Measurements from ENCODE around the gene TMEM236. TPM values are rescaled to one million over a fixed set of nuclear protein-coding genes. Genes with fewer than 3 reads are reported as not detected.

The TMEM236 gene
- total RNA-seq, 1 donor = under 0.01 TPM

GRCh38 chr10:17783751-17784150 is 31.8 kb downstream of the TMEM236 start:
- DNase-seq (ENCODE audit: low read depth in 2 of 3, low spot score in 2 of 3) = peak in 1 of 3 donors; percentile 34

GRCh38 chr10:17784688-17785087 is 32.7 kb downstream of the TMEM236 start:
- no peak for DNase-seq (ENCODE audit: low read depth in 2 of 3, low spot score in 2 of 3)

- peak in 1 of 3 donors; percentile 44 for DNase-seq (ENCODE audit: low read depth in 2 of 3, low spot score in 2 of 3)
Measured at GRCh38 chr10:17785276-17785930, 33.4 kb downstream of the TMEM236 start.

- DNase-seq (ENCODE audit: low read depth in 2 of 3, low spot score in 2 of 3) = no peak
Measured at GRCh38 chr10:17787087-17787961, 35.3 kb downstream of the TMEM236 start.

- DNase-seq (ENCODE audit: low read depth in 2 of 3, low spot score in 2 of 3) = no peak
Measured at GRCh38 chr10:17788646-17789045, 36.6 kb downstream of the TMEM236 start.

GRCh38 chr10:17789396-17789795 is 37.4 kb downstream of the TMEM236 start:
- no peak for DNase-seq (ENCODE audit: low read depth in 2 of 3, low spot score in 2 of 3)

- no peak for DNase-seq (ENCODE audit: low read depth in 2 of 3, low spot score in 2 of 3)
Measured at GRCh38 chr10:17790651-17791050, 38.6 kb downstream of the TMEM236 start.

- peak in 1 of 3 donors; percentile 57 for DNase-seq (ENCODE audit: low read depth in 2 of 3, low spot score in 2 of 3)
Measured at GRCh38 chr10:17792991-17793390, 41.0 kb downstream of the TMEM236 start.

GRCh38 chr10:17793823-17794644 is 42.0 kb downstream of the TMEM236 start:
- no peak for DNase-seq (ENCODE audit: low read depth in 2 of 3, low spot score in 2 of 3)

- no peak for DNase-seq (ENCODE audit: low read depth in 2 of 3, low spot score in 2 of 3)
Measured at GRCh38 chr10:17795083-17795482, 43.1 kb downstream of the TMEM236 start.

- DNase-seq (ENCODE audit: low read depth in 2 of 3, low spot score in 2 of 3) = no peak
Measured at GRCh38 chr10:17795813-17796594, 44.0 kb downstream of the TMEM236 start.

- no peak for DNase-seq (ENCODE audit: low read depth in 2 of 3, low spot score in 2 of 3)
Measured at GRCh38 chr10:17801507-17801906, 49.5 kb downstream of the TMEM236 start.

GRCh38 chr10:17802350-17802749 is 50.3 kb downstream of the TMEM236 start:
- DNase-seq (ENCODE audit: low read depth in 2 of 3, low spot score in 2 of 3) = no peak

GRCh38 chr10:17802976-17803375 is 51.0 kb downstream of the TMEM236 start:
- no peak for DNase-seq (ENCODE audit: low read depth in 2 of 3, low spot score in 2 of 3)

- DNase-seq (ENCODE audit: low read depth in 2 of 3, low spot score in 2 of 3) = peak in 1 of 3 donors; percentile 55
Measured at GRCh38 chr10:17805330-17805729, 53.3 kb downstream of the TMEM236 start.

- DNase-seq (ENCODE audit: low read depth in 2 of 3, low spot score in 2 of 3) = peak in 2 of 3 donors; percentile 68 to 75
Measured at GRCh38 chr10:17805921-17806577, 54.0 kb downstream of the TMEM236 start.

- peak in 1 of 3 donors; percentile 40 for DNase-seq (ENCODE audit: low read depth in 2 of 3, low spot score in 2 of 3)
Measured at GRCh38 chr10:17808971-17809841, 57.2 kb downstream of the TMEM236 start, which contains the start of gene MRC1. Gene MRC1, plus strand, starts transcription at chr10:17809348. Its CDS starts 118 bp downstream, at chr10:17809466.

GRCh38 chr10:17811146-17811865 is 59.3 kb downstream of the TMEM236 start:
- no peak for DNase-seq (ENCODE audit: low read depth in 2 of 3, low spot score in 2 of 3)
